Measurements from ENCODE around the gene TBC1D22A. TPM values are rescaled to one million over a fixed set of nuclear protein-coding genes. Genes with fewer than 3 reads are reported as not detected.
"Not testable (repeated sequence)": the region's sequence is repeated elsewhere in the genome, so short reads cannot be mapped to it uniquely, and the experiment has no call there.

The TBC1D22A gene
- total and polyA plus RNA-seq, 9 donors, result 12.5 to 25.6 (median 18.5) TPM

GRCh38 chr22:47047321-47048122 is 285.1 kb downstream of the TBC1D22A start:
- Histone ChIP-seq H3K9me3 (no peaks in the 10 kb centered on the region), H3K4me3 (no peak overlapping the region), H3K27ac (no peak overlapping the region), H3K36me3 (no peaks in the 10 kb centered on the region), H3K27me3 (no peaks in the 10 kb centered on the region), H3K4me1 (ENCODE audit: insufficient read depth) (no peaks in the 10 kb centered on the region)
- no peak for DNase-seq
- intact Hi-C loops (cut with DNase I), result no loop called here
- WGBS, 3 donors, result 94 to 97% (median 96%) methylated on average over 13 of the region's 13 CpGs
- TF ChIP-seq CTCF (IDR thresholded peaks at IDR 0.05) (no peak), EP300 (IDR thresholded peaks at IDR 0.05) (no peak), POLR2A (IDR thresholded peaks at IDR 0.05) (no peak)

- Histone ChIP-seq H3K27me3 (no peaks in the 10 kb centered on the region), H3K27ac (no peak overlapping the region), H3K36me3 (no peaks in the 10 kb centered on the region), H3K4me1 (ENCODE audit: insufficient read depth) (no peaks in the 10 kb centered on the region), H3K4me3 (no peak overlapping the region), H3K9me3 (no peaks in the 10 kb centered on the region)
- intact Hi-C loops (cut with DNase I), result no loop called here
- DNase-seq, result no peak
- 82 to 84% (median 83%) methylated on average over 20 of the region's 20 CpGs for WGBS, 3 donors
- TF ChIP-seq EP300 (IDR thresholded peaks at IDR 0.05), result no peak
- no peak for TF ChIP-seq CTCF (IDR thresholded peaks at IDR 0.05)
- no peak for TF ChIP-seq POLR2A (IDR thresholded peaks at IDR 0.05)
Measured at GRCh38 chr22:47048123-47049077, 285.9 kb downstream of the TBC1D22A start.

GRCh38 chr22:47049078-47049624 is 286.7 kb downstream of the TBC1D22A start:
- 95 to 97% (median 96%) methylated on average over 17 of the region's 17 CpGs for WGBS, 3 donors
- no peak overlapping the region for H3K4me3 ChIP-seq
- DNase-seq, result no peak
- TF ChIP-seq CTCF (IDR thresholded peaks at IDR 0.05) (no peak), POLR2A (IDR thresholded peaks at IDR 0.05) (no peak), EP300 (IDR thresholded peaks at IDR 0.05) (no peak)
- no peaks in the 10 kb centered on the region for H3K4me1 ChIP-seq (ENCODE audit: insufficient read depth)
- H3K27me3 ChIP-seq, result no peaks in the 10 kb centered on the region
- H3K27ac ChIP-seq, result no peak overlapping the region
- H3K9me3 ChIP-seq, result no peaks in the 10 kb centered on the region
- H3K36me3 ChIP-seq, result no peaks in the 10 kb centered on the region
- intact Hi-C loops (cut with DNase I), result no loop called here

GRCh38 chr22:47049736-47050400 is 287.4 kb downstream of the TBC1D22A start:
- H3K4me3 ChIP-seq; H3K36me3 ChIP-seq; H3K27ac ChIP-seq; H3K9me3 ChIP-seq; DNase-seq; H3K27me3 ChIP-seq; H3K4me1 ChIP-seq (ENCODE audit: insufficient read depth); intact Hi-C loops (cut with DNase I): not testable (repeated sequence)
- WGBS, 3 donors, result 95 to 96% (median 95%) methylated on average over 17 of the region's 17 CpGs

All from ovary (tissue), 9 donors.